ENCODE results near the gene CMTM7.

CMTM7 gene

GRCh38 chr3:32412887-32413286 lies 21.2 kb downstream of the CMTM7 start:
- no peak for TF ChIP-seq REST (IDR thresholded peaks at IDR 0.05; ENCODE audit: insufficient read depth in 1 of 2, low read depth in 2 of 2, low read length in 2 of 2)
- TF ChIP-seq FOXP2 (optimal IDR thresholded peaks at IDR 0.05; ENCODE audit: borderline replicate concordance, extremely low read depth, extremely low read length, insufficient read depth) = no peak
- no peak for TF ChIP-seq SIN3A (IDR thresholded peaks at IDR 0.05; ENCODE audit: borderline replicate concordance, insufficient read depth, low read length)
- no peak for TF ChIP-seq POLR2AphosphoS5 (IDR thresholded peaks at IDR 0.05; ENCODE audit: low read depth, low read length)
- no peak for TF ChIP-seq TAF1 (IDR thresholded peaks at IDR 0.05; ENCODE audit: borderline replicate concordance, insufficient read depth, low read length)

GRCh38 chr3:32413845-32414521 lies 22.3 kb downstream of the CMTM7 start:
- TF ChIP-seq SIN3A (IDR thresholded peaks at IDR 0.05; ENCODE audit: borderline replicate concordance, insufficient read depth, low read length) (no peak), REST (IDR thresholded peaks at IDR 0.05; ENCODE audit: insufficient read depth in 1 of 2, low read depth in 2 of 2, low read length in 2 of 2) (no peak)

- TF ChIP-seq TAF1 (IDR thresholded peaks at IDR 0.05; ENCODE audit: borderline replicate concordance, insufficient read depth, low read length) (no peak), SIN3A (IDR thresholded peaks at IDR 0.05; ENCODE audit: borderline replicate concordance, insufficient read depth, low read length) (no peak), FOXP2 (optimal IDR thresholded peaks at IDR 0.05; ENCODE audit: borderline replicate concordance, extremely low read depth, extremely low read length, insufficient read depth) (no peak), REST (IDR thresholded peaks at IDR 0.05; ENCODE audit: insufficient read depth in 1 of 2, low read depth in 2 of 2, low read length in 2 of 2) (no peak), POLR2AphosphoS5 (IDR thresholded peaks at IDR 0.05; ENCODE audit: low read depth, low read length) (no peak)
These were observed 23.0 kb downstream of the CMTM7 start for GRCh38 chr3:32414522-32415202.

GRCh38 chr3:32419742-32420125 lies 28.1 kb downstream of the CMTM7 start:
- TF ChIP-seq TAF1 (IDR thresholded peaks at IDR 0.05; ENCODE audit: borderline replicate concordance, insufficient read depth, low read length) (no peak), POLR2AphosphoS5 (IDR thresholded peaks at IDR 0.05; ENCODE audit: low read depth, low read length) (no peak), SIN3A (IDR thresholded peaks at IDR 0.05; ENCODE audit: borderline replicate concordance, insufficient read depth, low read length) (no peak), REST (IDR thresholded peaks at IDR 0.05; ENCODE audit: insufficient read depth in 1 of 2, low read depth in 2 of 2, low read length in 2 of 2) (no peak), FOXP2 (optimal IDR thresholded peaks at IDR 0.05; ENCODE audit: borderline replicate concordance, extremely low read depth, extremely low read length, insufficient read depth) (no peak)
